GM23338 (cell line): ENCODE data around the gene ABCB6. TPM values are rescaled to one million over a fixed set of nuclear protein-coding genes. Genes with fewer than 3 reads are reported as not detected.

ENCODE experiments used
- ATAC-seq: fragments of 200-7000 bp; cut with Tn5 transposase; 3 replicates; pipeline ENCODE4 v1.9.1; 2020
- DNase-seq: peaks from one replicate; pipeline ENCODE4 v3.0.0-alpha.2; 2015; ENCODE audit warnings: low spot score
- H2AFZ ChIP-seq: fragments of 200-600 bp; sonication (generic); 2 replicates; pipeline ENCODE4 v1.8.0; 2016; ENCODE audit warnings: antibody characterized with exemption, mild to moderate bottlenecking, moderate library complexity
- H3F3A ChIP-seq: fragments of 200-600 bp; sonication (generic); replicated peaks from 2 replicates; pipeline ENCODE4 v1.8.0; 2017; ENCODE audit warnings: antibody characterized with exemption, mixed run types, low read depth
- H3K27ac ChIP-seq: fragments of 200-600 bp; sonication (generic); 2 replicates; pipeline ENCODE4 v1.6.1; 2016; ENCODE audit warnings: low read depth
- H3K27me3 ChIP-seq: fragments of 200-600 bp; sonication (generic); 2 replicates; pipeline ENCODE4 v1.8.0; 2016; ENCODE audit warnings: mild to moderate bottlenecking, mixed run types, moderate library complexity; ENCODE audit not compliant: insufficient read depth
- H3K36me3 ChIP-seq: fragments of 200-600 bp; sonication (generic); 2 replicates; pipeline ENCODE4 v1.8.0; 2016; ENCODE audit warnings: mild to moderate bottlenecking; ENCODE audit not compliant: insufficient read depth
- H3K4me1 ChIP-seq: fragments of 200-600 bp; sonication (generic); 2 replicates; pipeline ENCODE4 v1.8.0; 2016; ENCODE audit warnings: mild to moderate bottlenecking, moderate library complexity; ENCODE audit not compliant: insufficient read depth
- H3K4me2 ChIP-seq: fragments of 200-600 bp; sonication (generic); 2 replicates; pipeline ENCODE4 v1.7.1; 2017; ENCODE audit warnings: mixed run types
- H3K4me3 ChIP-seq: fragments of 200-600 bp; sonication (generic); 2 replicates; pipeline ENCODE4 v1.6.1; 2016; ENCODE audit warnings: mixed run types
- H3K79me2 ChIP-seq: fragments of 200-600 bp; sonication (generic); replicated peaks from 2 replicates; pipeline ENCODE4 v1.8.0; 2017; ENCODE audit warnings: mild to moderate bottlenecking; ENCODE audit not compliant: insufficient read depth
- H3K9me2 ChIP-seq: fragments of 200-600 bp; sonication (generic); 2 replicates; pipeline ENCODE4 v1.8.0; 2017; ENCODE audit not compliant: insufficient read depth
- H4K20me1 ChIP-seq: fragments of 200-600 bp; sonication (generic); replicated peaks from 2 replicates; pipeline ENCODE4 v1.8.0; 2017; ENCODE audit warnings: mild to moderate bottlenecking; ENCODE audit not compliant: insufficient read depth
- H3K27ac Mint-ChIP-seq: 2 replicates; pipeline ENCODE4 v1.8.0; 2020; ENCODE audit warnings: inconsistent platforms, mild to moderate bottlenecking, moderate library complexity, mixed read lengths
- H3K27me3 Mint-ChIP-seq: 3 replicates; pipeline ENCODE4 v1.8.0; 2022; ENCODE audit warnings: low read depth, mild to moderate bottlenecking, moderate library complexity, mixed read lengths, inconsistent platforms; ENCODE audit not compliant: insufficient read depth, poor library complexity
- H3K36me3 Mint-ChIP-seq: 3 replicates; pipeline ENCODE4 v1.8.0; 2021; ENCODE audit warnings: low read depth, mild to moderate bottlenecking, inconsistent platforms, moderate library complexity, mixed read lengths
- H3K4me1 Mint-ChIP-seq: 3 replicates; pipeline ENCODE4 v1.8.0; 2020; ENCODE audit warnings: mild to moderate bottlenecking, inconsistent platforms, mixed read lengths
- H3K4me3 Mint-ChIP-seq: 3 replicates; pipeline ENCODE4 v1.8.0; 2021; ENCODE audit warnings: moderate library complexity, mild to moderate bottlenecking, inconsistent platforms, mixed read lengths
- H3K9me3 Mint-ChIP-seq: 3 replicates; pipeline ENCODE4 v1.8.0; 2020; ENCODE audit warnings: moderate library complexity, mild to moderate bottlenecking, inconsistent platforms, mixed read lengths
- CTCF ChIP-seq, 2 experiments: fragments of 200-600 bp in 1 of 2; sonication (generic) in 1 of 2; conservative IDR thresholded peaks; 2 replicates each; pipeline versions ENCODE4 v1.5.1 to v1.6.1; 2016 to 2017; ENCODE audit warnings: antibody characterized with exemption in 2 of 2, low read depth in 2 of 2, mild to moderate bottlenecking in 2 of 2, moderate library complexity in 1 of 2
- ETS1 ChIP-seq: IDR thresholded peaks from 2 replicates; pipeline ENCODE4 v1.6.1; 2016; ENCODE audit warnings: antibody characterized with exemption
- EZH2phosphoT487 ChIP-seq: fragments of 200-600 bp; sonication (generic); IDR thresholded peaks from one replicate; pipeline ENCODE4 v1.8.1; 2018; ENCODE audit warnings: antibody characterized with exemption; ENCODE audit not compliant: unreplicated experiment
- JUNB ChIP-seq: IDR thresholded peaks from one replicate; pipeline ENCODE4 v1.6.1; 2016; ENCODE audit warnings: antibody characterized with exemption; ENCODE audit not compliant: unreplicated experiment
- NANOG ChIP-seq: IDR thresholded peaks from 2 replicates; pipeline ENCODE4 v1.6.1; 2016; ENCODE audit warnings: antibody characterized with exemption, borderline replicate concordance
- POLR2AphosphoS5 ChIP-seq: IDR thresholded peaks from 2 replicates; pipeline ENCODE4 v1.6.1; 2016; ENCODE audit warnings: antibody characterized with exemption, low read depth
- ZNF114 ChIP-seq: fragments of 250-450 bp; sonication (Bioruptor Pico); IDR thresholded peaks from 2 replicates; pipeline ENCODE4 v1.5.0; 2020; ENCODE audit warnings: mild to moderate bottlenecking, moderate library complexity
- ZNF462 ChIP-seq: fragments of 250-450 bp; sonication (Bioruptor Pico); IDR thresholded peaks from 2 replicates; pipeline ENCODE4 v1.5.0; 2020; ENCODE audit warnings: mild to moderate bottlenecking, moderate library complexity
- polyA plus RNA-seq: library from polyadenylated mRNA; unstranded; fragments of >200 nt; fragmentation: Nextera tagmentation; extraction: Ambion mirVana; gene quantifications from 2 replicates; pipeline ENCODE4 v1.2.1, GENCODE V29; 2016
- total RNA-seq: library from RNA; depleted of rRNA; stranded (reverse); fragments of >200 nt; shearing (Covaris generic); gene quantifications from 2 replicates; pipeline ENCODE4 v1.2.3, GENCODE V29; 2014

The ABCB6 gene
- total and polyA plus RNA-seq, 2 experiments from 2014 or later, result 26.2 to 35.1 TPM

GRCh38 chr2:219252570-219252899 is 33.8 kb upstream of the ABCB6 start:
- Histone ChIP-seq H3K36me3 (peaks cover 3% of the 10 kb centered on the region; the same call in 1 of the 2 replicates), H3F3A (no peaks in the 10 kb centered on the region; the same call in 1 of the 2 replicates), H3K4me2 (peak overlapping the region; percentile 96), H3K27me3 (peaks cover 48% of the 10 kb centered on the region), H3K9me2 (no peaks in the 10 kb centered on the region), H3K27ac (no peak overlapping the region), H3K4me1 (peaks cover 7% of the 10 kb centered on the region; the same call in 1 of the 2 replicates), H3K4me3 (peak overlapping the region; percentile 74), H3K79me2 (no peaks in the 10 kb centered on the region), H2AFZ (peak overlapping the region; percentile 19), H4K20me1 (no peaks in the 10 kb centered on the region)
- ATAC-seq, result peak; percentile 1
- no peak for TF ChIP-seq CTCF (conservative IDR thresholded peaks at IDR 0.05; ENCODE audit: low read depth in 2 of 2)
- no peak for TF ChIP-seq JUNB
- TF ChIP-seq ETS1, result no peak
- TF ChIP-seq EZH2phosphoT487, result no peak
- Mint-ChIP-seq H3K27me3 (peaks cover 41% of the 10 kb centered on the region), H3K4me3 (peak overlapping the region; percentile 85), H3K36me3 (peaks cover 40% of the 10 kb centered on the region), H3K27ac (peak overlapping the region; percentile 70; the same call in 1 of the 2 replicates), H3K9me3 (no peaks in the 10 kb centered on the region), H3K4me1 (peaks cover 44% of the 10 kb centered on the region)
- no peak for DNase-seq

- DNase-seq (no peak), ATAC-seq (no peak)
- Histone ChIP-seq H3K9me2 (no peaks in the 10 kb centered on the region), H3K79me2 (no peaks in the 10 kb centered on the region), H3K4me2 (peak overlapping the region; percentile 96), H3K4me3 (peak overlapping the region; percentile 74), H3K27ac (no peak overlapping the region), H3F3A (no peaks in the 10 kb centered on the region; the same call in 1 of the 2 replicates), H2AFZ (no peak overlapping the region), H4K20me1 (no peaks in the 10 kb centered on the region), H3K27me3 (peaks cover 47% of the 10 kb centered on the region), H3K36me3 (peaks cover 3% of the 10 kb centered on the region; the same call in 1 of the 2 replicates), H3K4me1 (peaks cover 7% of the 10 kb centered on the region; the same call in 1 of the 2 replicates)
- peak overlapping the region; percentile 85 for H3K4me3 Mint-ChIP-seq
- H3K4me1 Mint-ChIP-seq, result peaks cover 44% of the 10 kb centered on the region
- H3K36me3 Mint-ChIP-seq, result peaks cover 41% of the 10 kb centered on the region
- H3K27ac Mint-ChIP-seq, result no peak overlapping the region
- peaks cover 39% of the 10 kb centered on the region for H3K27me3 Mint-ChIP-seq
- H3K9me3 Mint-ChIP-seq, result no peaks in the 10 kb centered on the region
- TF ChIP-seq POLR2AphosphoS5, result no peak
- no peak for TF ChIP-seq NANOG
These were observed 33.3 kb upstream of the ABCB6 start for GRCh38 chr2:219252084-219252483.

- Histone ChIP-seq H3K79me2 (no peaks in the 10 kb centered on the region), H3K4me3 (no peak overlapping the region), H3K27me3 (peaks cover 43% of the 10 kb centered on the region), H3K27ac (no peak overlapping the region), H3K4me2 (0 out of 2 replicates have a peak overlapping the region, but pooled peaks have one; percentile 96), H3K4me1 (peaks cover 7% of the 10 kb centered on the region; the same call in 1 of the 2 replicates), H2AFZ (no peak overlapping the region), H3K36me3 (peaks cover 3% of the 10 kb centered on the region; the same call in 1 of the 2 replicates), H3K9me2 (no peaks in the 10 kb centered on the region), H3F3A (no peaks in the 10 kb centered on the region; the same call in 1 of the 2 replicates), H4K20me1 (no peaks in the 10 kb centered on the region)
- H3K27me3 Mint-ChIP-seq, result peaks cover 40% of the 10 kb centered on the region
- peak overlapping the region; percentile 85 for H3K4me3 Mint-ChIP-seq
- no peaks in the 10 kb centered on the region for H3K9me3 Mint-ChIP-seq
- ATAC-seq, result no peak
- no peak overlapping the region for H3K27ac Mint-ChIP-seq
- H3K36me3 Mint-ChIP-seq, result peaks cover 44% of the 10 kb centered on the region
- TF ChIP-seq ZNF462 (CRISPR knock-in tag) (no peak), JUNB (no peak), EZH2phosphoT487 (no peak), ZNF114 (no peak)
- peaks cover 44% of the 10 kb centered on the region for H3K4me1 Mint-ChIP-seq
- no peak for DNase-seq
These were observed 32.9 kb upstream of the ABCB6 start for GRCh38 chr2:219251656-219252055.
